NCI-H1105 treated with DMSO at 0.1 percent for 48 hours (cell line): Measurements from ENCODE around the gene PBLD.

Experiments used
- DNase-seq: peaks from one replicate; lab custom pipeline; 2025; lab: John Stamatoyannopoulos, UW

The PBLD gene

DNA sequence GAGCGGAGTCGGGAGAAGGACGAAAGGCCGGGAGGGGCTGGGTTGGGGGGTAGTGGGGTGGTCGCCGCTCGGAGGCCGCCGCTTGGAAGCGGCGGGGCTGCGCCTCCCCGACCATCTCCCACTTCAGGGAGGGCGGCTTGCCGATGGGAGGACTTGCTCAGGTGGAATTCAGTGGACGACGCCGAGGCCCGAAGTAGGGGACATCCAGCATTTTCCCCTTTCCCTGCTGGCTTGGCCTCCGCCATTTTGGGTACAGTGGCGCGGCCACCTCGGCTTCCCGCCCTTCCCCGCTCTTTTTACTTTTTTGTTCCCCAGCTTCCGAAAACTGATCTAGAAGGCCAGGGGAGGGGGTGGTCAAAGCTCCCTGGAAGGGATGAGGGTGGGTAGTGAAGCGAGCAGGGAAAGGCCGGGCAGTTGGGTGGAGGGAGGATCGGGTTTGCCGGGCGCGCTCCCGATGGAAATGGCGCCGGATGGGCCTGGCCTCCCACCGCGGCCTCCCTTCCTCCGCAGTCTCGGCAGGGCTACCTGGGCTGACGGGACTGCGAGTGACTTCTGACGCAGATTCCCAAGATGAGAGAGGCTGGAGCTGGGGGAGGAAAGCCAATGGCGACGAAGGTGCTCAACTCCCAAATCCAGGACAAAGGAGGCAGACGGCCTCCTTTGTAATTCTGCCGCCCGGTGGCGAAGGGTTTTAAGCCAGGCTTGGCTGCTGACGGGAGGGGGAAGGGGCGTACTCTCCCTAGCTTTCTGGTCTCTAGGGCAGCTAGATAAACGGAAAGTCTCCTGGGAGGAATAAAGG lies at the start of gene PBLD:
Gene PBLD, minus strand, starts transcription at position 670 of the 799 bp plus-strand sequence. CDS start 26,084 bp downstream, outside the sequence.
- peak; percentile 58 for DNase-seq

DNA sequence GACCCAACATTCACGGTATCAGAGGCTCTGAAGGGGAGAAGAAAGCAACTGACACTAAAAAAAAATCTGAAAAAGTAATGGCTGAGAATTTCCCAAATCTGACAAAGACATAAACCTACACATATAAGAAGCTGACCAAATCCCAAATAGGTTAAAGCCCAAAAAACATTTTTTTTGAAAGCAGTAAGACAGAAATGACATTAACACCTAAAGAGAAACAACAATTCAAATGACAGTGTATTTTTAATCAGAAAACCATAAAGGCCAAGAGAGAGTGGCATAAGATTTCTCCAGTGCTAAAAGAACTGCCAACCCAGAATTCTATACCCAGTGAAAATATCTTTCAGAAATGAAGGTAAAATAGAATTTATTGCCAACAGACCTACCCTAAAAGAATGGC lies 38.9 kb upstream of the PBLD start:
- DNase-seq = no peak

DNA sequence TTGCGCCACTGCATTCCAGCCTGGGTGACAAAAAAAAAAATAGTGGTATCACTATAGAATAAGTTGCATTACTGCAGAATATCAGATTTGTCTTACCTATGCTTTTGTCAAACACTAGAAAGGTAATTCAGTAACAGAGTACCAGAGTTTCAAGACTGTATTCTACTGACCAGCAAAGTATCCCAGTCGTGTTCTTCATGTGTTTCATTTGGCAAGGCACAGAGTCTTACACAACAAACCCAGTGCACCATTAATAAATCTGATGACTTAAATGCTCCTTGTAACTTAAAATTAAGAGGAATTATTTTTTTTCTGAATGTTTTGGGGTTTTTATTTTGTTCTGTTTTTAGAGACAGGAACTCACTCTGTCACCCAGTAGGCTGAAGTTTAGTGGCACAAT lies 34.4 kb upstream of the PBLD start:
- no peak for DNase-seq

DNA sequence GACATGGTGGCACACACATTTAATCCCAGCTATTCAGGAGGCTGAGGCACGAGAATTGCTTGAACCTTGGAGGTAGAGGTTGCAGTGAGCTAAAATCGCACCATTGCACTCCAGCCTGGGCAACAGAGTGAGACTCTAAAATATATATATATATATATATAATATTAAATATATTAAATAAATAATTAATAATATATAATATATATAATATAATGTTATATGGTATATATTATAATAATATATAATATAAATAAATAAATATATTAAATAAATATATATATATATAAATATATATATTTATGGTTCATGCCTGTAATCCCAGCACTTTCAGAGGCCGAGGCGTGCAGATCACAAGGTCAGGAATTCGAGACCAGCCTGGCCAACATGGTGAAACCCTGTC lies 33.9 kb upstream of the PBLD start:
- no peak for DNase-seq

- no peak for DNase-seq
Measured at GRCh38 chr10:68365611-68366010, 32.9 kb upstream of the PBLD start.

GRCh38 chr10:68364101-68364886 lies 31.6 kb upstream of the PBLD start:
- DNase-seq = no peak

DNA sequence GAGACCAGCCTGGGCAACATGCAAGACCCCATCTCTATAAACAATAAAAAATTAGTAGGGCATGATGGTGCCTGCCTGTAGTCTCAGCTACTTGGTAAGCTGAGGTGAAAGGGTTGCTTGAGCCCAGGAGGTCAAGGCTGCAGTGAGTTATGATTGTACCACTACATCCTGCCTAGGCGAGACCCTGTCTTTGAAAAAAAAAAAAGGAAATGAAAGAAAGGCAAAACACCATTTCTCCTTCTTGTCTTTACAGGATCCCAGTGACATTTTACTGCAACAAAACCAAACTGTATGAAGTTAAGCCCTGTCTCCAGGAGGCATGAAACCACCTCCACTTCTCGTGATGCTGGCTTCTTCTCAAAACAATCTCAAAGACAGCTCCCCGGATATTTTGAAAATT lies 29.9 kb upstream of the PBLD start:
- DNase-seq = no peak

DNA sequence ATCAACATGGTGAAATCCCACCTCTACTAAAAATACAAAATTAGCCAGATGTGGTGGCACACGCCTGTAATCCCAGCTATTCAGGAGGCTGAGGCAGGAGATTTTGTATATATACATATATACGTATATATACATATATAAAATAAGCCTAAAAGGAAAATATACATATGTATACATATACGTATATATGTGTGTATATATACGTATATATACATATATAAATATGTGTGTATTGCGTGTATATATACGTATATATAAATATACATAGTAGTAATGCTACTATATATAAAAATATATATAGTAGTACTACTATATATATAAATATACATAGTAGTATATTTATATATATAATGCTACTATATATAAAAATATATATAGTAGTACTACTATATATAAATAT lies 26.5 kb upstream of the PBLD start:
- DNase-seq = no peak

GRCh38 chr10:68353537-68353936 lies 20.8 kb upstream of the PBLD start:
- no peak for DNase-seq

- DNase-seq = peak; percentile 9
Measured at GRCh38 chr10:68348265-68348741, 15.6 kb upstream of the PBLD start.

DNA sequence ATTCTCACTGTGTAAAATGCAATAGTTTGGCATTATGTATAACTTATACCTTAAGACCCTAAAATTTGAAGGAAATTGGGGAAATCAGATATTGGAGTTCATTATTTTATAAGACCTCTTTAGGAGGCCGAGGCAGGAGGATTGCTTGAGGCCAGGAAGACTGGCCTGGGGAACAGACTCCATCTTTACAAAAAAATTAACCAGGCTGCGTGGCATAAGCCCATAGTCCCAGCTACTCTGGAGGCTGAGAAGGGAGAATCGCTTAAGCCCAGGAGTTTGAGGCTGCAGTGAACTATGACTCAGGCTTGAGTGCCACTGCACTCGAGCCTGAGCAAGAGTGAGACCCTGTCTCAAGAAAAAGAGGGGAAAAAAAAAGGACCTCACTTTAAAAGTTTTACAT lies 14.0 kb upstream of the PBLD start:
- DNase-seq = no peak

GRCh38 chr10:68345621-68346020 lies 12.9 kb upstream of the PBLD start:
- no peak for DNase-seq

GRCh38 chr10:68342909-68343516 lies 10.3 kb upstream of the PBLD start:
- no peak for DNase-seq

DNA sequence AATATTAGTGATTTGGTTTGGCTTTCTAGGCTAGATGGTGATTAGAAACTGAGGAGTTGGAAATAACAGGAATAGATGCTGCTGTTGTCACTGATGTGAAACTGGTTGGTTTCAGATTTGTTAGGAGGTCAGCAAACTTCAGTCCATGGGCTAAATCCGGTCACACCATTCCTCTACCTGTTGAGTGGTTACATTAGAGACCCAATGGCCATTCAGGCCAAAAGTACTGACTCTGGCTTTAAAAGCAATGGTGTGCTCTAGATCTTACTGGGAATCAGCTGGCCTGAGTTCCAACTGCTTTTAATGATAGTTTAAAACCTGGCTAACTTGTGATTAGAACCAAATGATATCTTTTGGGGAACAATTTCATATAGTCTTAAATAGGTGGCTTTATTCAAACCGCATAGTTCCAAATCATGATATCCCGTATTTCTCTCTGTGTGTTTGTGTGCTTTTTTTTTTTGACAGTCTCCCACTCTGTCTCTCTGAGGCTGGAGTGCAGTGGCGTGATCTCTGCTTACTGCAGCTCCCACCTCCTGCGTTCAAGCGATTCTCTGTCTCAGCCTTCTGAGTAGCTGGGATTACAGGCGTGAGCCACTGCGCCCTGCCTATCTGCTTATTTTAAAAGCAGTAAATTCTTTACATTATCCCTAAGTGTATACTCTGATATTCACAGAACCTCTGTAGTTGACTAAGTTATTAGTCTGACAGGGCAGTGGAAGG lies 7.8 kb upstream of the PBLD start:
- DNase-seq = no peak

DNA sequence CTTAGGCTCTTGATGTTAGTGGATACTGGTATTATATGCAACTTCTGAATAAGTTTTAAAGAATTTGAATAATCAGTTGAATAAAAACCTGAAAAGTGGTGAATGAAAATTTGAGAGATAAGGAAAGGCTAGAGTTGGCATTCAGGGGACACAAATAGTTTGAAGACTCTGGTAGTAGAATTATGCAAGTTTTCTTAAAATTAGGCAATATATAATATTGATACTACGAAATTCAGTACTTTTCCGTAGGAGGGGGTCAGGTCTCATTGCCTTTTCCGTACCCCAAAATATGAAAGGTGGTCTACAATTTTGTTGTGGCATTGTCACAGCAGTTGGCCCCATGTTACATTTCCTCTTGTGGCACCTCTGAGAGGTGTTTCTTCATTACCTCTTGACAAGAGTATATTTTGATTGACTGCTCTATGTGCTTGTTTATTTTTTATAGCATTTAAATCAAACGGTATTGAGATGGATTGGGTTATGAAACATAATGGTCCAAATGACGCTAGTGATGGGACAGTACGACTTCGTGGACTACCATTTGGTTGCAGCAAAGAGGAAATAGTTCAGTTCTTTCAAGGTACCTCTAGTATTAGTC lies 4.1 kb upstream of the PBLD start:
- no peak for DNase-seq

DNA sequence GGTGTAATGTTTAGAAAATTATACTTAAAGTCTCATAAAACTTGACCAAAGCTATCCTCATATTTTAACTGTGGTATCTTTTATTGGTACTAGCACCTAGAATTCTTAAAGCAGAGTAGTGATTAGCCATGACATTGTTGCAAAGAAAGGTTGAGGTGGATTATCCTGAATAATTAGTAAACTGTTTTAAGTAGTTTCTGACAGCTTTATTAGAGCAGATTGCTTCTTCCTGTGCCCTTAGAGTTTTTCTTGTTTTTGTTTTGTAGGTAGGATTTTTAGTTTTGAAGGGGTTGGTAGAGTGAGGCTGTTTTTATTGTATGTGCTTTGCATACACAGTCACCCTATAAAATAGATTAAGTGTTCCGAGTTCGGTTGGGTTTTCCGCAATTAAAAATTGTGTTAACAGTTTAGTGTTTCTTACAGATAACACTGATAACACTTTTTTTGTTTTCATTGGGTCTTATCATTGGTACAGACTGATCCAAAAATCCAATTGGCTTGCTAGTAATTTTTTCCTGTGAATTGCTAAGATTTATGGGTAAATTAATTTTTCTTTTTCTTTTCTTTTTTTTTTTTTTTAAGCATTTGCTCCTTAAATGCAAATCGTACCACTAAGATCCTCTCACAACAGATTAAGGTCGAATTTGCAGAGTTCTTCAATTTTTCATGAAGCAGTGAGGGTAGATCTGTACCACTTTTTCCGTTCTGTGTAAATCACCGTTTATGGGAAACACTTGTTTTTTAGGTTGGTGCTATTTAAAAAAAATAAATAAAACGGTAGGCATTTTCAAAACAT lies 2.1 kb upstream of the PBLD start:
- no peak for DNase-seq

- no peak for DNase-seq
Measured at GRCh38 chr10:68333440-68334431, 1.0 kb upstream of the PBLD start.

DNA sequence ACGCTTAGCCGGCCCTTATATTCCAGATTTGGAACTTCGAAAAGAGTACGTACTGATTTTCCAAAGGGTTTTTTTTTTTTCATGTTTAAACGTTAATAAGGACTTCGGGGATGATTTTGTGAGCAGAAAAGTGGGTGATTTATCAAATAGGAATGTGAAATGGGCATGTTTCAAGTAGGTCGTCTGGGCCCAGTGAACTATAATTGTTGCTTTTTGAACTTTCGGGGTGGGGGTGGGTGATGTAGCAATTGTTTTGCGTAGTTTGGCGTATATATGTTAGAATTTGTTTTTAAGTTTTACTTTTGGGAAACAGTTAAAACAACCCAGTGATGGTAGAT lies 299 bp upstream of the PBLD start:
- no peak for DNase-seq

DNA sequence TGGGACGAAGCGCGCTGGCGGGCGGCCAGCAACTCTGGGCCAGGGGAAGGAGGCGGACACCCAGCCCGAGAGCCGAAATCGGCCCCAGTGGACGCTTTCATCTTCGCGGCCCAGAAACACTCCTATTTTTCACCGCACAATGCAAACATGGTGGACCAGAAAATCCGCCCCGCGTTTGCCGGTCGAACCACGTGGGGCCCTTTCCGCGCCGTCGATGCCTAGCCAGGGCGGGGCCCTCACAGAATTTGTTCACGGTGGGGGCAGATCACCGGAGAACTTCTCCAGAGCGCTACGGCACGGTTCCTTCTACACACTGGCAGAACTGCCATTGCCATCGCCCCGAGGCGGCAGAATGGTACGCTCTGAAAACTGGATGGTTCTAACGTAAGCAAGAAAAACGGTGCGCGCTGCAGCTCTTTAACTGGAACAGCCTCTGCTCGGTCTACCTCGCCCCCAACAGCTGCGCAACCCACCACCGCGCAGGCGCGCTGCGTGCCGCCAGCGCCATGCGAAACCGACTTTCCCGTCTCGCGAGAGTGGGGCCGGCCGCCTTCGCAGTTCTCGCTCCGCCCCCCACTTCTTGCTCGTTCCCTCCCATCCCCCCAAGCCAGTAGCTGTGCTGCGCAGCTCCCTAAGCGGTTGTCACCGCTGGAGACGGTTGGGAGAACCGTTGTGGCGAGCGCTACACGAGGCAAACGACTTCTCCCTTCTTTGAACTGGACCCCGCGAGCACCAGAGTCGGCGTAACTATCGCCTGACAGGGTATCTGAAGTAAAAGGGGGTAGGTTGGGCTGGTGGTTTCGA lies 1.1 kb downstream of the PBLD start, which contains the start of gene HNRNPH3:
Gene HNRNPH3, plus strand, starts transcription at position 610 of the 804 bp plus-strand sequence. CDS start 5,158 bp downstream, outside the sequence.
- DNase-seq = peak; percentile 90
